Measurements from ENCODE around the gene HS3ST6. TPM values are rescaled to one million over a fixed set of nuclear protein-coding genes. Genes with fewer than 3 reads are reported as not detected.

Gene HS3ST6
- total RNA-seq, 1 experiment from 2014 or later = not detected

DNA sequence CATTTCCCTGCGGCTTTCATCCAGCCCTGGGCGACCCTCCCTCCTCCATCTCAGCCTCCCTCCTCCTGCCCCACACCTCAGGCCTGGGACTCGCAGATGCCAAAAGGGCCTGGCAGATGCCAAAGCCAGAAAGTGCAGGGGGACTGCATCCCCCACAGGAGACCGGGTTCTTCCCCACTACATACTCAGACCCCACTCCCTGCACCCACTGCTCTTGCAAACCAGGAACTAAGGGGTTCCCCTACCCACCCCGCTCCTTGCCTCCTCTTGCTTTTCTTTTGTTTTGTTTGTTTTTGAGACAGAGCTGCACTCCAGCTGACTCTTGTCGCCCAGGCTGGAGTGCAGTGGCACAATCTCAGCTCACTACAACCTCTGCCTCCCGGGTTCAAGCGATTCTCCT lies 3.2 kb downstream of the HS3ST6 start:
- DNase-seq (ENCODE audit: low read depth) = no peak
- in situ Hi-C loops (cut with HindIII; ENCODE audit: low pct_unique_long_range_greater_than_20kb, low sequenced_read_pairs) = no loop called here

- in situ Hi-C loops (cut with HindIII; ENCODE audit: low pct_unique_long_range_greater_than_20kb, low sequenced_read_pairs) = no loop called here
- no peak for DNase-seq (ENCODE audit: low read depth)
These were observed 4.1 kb downstream of the HS3ST6 start for GRCh38 chr16:1914084-1914608.

DNA sequence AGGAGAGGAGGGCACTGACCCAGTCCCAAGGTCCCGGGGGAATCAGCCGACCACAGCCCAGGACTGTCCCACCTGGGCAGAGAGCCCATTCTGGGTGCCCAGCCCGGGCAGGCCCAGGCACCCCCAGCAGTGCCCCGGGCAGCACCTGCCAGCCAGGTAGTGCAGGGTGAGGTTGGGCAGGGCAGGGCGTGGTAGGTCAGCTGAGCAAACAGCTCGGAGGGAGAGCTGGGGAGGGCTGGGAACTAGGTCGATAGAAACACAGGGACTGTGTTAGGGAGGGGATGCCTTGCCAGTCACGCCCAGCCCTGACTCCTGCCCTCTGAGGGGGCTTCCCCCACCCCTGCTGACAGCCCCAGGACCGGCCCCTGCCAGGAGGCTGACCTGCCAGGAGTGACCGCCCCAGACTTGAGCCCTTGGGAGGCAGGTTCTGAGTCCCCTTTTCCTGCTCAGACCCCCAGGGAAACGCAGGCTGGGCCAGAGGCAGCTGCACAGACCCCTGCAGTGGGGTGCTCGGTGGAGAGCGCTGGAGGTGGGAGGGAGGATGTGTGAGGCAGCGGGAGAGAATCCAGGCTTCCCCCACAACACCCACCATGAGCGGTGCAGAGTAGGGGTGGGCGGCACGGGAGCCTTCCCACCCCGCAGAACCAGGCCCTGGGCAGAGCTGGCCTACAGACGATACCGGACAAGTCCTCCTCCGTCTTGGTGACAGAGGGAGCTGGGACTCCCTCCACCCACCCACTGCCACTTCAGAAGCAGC lies 4.7 kb downstream of the HS3ST6 start:
- no peak for DNase-seq (ENCODE audit: low read depth)
- in situ Hi-C loops (cut with HindIII; ENCODE audit: low pct_unique_long_range_greater_than_20kb, low sequenced_read_pairs) = no loop called here

GRCh38 chr16:1912215-1912543 lies 6.0 kb downstream of the HS3ST6 start:
- in situ Hi-C loops (cut with HindIII; ENCODE audit: low pct_unique_long_range_greater_than_20kb, low sequenced_read_pairs) = no loop called here
- DNase-seq (ENCODE audit: low read depth) = no peak

DNA sequence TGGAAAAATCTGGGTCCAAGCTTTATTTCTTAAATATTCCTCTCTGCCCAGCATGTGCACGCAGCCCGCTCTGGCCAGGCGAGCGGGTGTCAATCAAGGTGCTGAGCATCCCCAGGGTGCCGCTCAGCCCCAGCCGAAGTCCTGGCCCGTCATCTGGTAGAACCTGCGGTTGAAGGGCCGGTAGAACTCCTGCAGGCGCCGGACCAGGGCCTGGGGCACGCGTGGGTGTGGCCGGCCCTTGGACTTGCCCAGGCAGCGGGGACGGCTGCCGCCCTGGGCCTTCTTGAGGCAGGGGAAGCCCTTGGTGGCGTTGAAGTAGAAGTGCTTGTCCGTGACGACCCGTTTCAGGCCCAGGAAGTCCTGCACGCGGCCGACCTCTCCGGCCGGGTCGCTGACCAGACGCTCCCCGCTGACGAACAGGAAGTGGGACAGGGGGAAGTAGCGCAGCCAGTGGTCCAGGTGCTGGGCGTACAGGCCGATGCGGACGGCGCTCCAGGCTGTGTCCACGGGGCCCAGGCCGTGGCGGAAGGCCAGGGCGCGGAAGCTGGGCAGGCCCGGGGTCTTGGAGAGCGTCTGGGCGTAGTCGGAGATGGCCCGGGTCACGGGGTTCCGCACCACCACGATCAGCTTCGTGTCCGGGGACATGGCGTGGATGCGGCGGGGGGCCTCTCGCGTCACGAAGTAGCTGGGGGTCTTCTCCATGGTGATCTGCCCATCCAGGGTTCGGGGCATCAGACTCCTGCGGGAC lies 6.6 kb downstream of the HS3ST6 start:
- DNase-seq (ENCODE audit: low read depth) = no peak
- in situ Hi-C loops (cut with HindIII; ENCODE audit: low pct_unique_long_range_greater_than_20kb, low sequenced_read_pairs) = no loop called here

DNA sequence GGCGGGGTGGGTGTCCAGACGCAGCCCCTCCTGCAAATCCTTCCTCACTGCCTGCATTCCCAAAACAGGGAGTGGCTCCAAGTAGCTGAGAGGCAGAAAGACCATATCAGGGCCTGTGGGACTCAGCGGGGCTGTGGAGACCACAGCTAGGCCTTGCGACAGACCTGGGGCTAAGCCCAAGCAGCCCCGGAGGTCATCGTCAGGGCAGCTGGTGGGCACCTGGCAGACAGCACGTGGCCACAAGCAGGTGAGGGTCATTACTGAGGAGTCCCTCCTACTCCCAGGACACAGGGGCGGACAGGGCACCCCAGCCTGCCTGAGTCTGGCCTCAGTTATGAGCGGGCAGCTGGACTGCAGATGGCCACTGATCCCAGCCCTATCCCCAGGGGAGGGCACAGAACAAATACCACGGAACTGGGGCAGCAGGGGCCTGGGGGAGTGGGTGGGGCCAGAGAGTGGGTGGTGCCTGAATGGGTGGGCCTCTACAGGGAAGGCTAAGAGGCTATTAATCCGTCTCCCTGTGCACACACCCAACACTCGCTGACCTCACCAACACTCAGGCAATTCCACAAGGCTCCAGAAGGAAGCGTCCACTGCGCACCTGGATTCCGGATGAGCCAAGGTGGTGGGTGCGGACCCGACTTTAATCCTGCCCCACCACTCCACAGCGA lies 8.5 kb downstream of the HS3ST6 start:
- in situ Hi-C loops (cut with HindIII; ENCODE audit: low pct_unique_long_range_greater_than_20kb, low sequenced_read_pairs) = no loop called here
- no peak for DNase-seq (ENCODE audit: low read depth)

DNA sequence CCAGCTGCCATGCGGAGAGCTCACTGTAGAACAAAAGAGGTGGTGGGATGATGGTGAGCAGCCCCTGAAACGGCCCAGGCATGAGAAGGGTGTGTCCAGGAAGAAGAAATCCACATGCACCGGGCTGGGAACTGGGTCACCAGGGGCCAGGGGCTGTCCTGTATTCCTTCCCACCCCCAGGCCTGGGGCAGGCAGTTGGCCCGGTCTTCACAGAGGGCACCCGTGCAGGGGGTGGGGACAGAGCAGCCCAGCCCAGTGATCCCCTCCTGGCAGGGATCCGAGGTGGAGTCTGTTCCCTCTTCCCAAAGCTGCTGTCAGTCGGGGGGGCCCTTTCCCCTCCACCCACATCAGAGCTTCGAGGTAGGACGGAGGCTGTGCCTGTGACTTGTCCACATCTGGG lies 9.2 kb downstream of the HS3ST6 start:
- in situ Hi-C loops (cut with HindIII; ENCODE audit: low pct_unique_long_range_greater_than_20kb, low sequenced_read_pairs) = no loop called here
- DNase-seq (ENCODE audit: low read depth) = no peak

- no peak for DNase-seq (ENCODE audit: low read depth)
- in situ Hi-C loops (cut with HindIII; ENCODE audit: low pct_unique_long_range_greater_than_20kb, low sequenced_read_pairs) = no loop called here
These were observed 10.0 kb downstream of the HS3ST6 start for GRCh38 chr16:1908184-1908583.

- in situ Hi-C loops (cut with HindIII; ENCODE audit: low pct_unique_long_range_greater_than_20kb, low sequenced_read_pairs) = no loop called here
- DNase-seq (ENCODE audit: low read depth) = no peak
These were observed 10.9 kb downstream of the HS3ST6 start for GRCh38 chr16:1907226-1907860.

DNA sequence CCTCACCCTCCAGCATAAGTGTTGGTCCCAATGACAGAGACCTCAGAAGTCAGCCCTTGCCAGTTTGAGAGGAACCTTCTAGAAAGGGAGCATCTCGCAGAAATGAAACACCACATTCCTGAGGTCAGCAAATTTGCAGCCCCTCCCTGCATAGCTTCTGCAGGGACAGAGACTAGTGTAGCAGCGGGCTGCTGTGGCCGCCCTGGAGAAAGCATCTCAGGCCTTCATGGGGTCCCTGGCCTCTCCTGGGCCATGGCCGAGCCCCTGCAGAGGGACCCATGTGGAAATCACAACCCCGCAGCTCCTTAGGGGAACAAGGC lies 11.4 kb downstream of the HS3ST6 start:
- DNase-seq (ENCODE audit: low read depth) = no peak
- in situ Hi-C loops (cut with HindIII; ENCODE audit: low pct_unique_long_range_greater_than_20kb, low sequenced_read_pairs) = no loop called here

DNA sequence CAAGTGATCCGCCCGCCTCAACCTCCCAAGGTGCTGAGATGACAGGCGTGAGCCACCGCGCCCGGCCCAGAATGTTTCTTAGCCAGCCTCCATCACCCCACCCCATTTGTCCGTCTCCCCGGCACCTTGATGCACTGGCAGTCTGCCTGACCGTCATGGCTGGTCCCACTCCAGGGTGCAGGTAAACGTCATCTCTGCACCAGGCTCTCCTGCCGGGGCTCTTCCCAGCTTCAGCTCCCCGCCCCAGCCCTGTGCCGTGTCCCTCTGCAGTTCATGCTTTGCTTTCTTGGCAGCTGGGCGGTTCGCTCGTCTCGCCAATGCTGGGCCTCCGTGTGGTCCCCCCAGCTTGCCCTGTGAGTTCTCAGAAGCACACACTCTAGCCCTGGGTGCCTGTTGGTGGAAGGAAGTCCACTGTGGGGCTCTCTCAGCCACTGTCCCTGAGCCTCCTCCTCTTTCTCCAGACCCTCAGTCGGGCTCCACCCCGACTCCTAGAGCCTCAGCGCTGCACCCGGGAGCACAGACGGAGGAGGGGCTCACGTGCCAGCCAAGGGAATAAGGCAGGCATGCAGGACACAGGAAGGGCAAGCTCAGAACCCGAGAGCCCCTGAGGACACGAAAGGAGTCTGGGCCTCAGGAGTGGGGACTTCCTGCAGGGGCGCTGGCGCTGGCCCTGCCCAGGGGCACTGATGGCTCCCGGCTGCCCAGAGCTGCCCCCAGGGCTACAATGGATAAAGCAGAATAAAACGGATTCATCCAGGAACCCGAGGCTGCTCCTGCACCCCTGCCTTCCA lies 12.0 kb downstream of the HS3ST6 start:
- in situ Hi-C loops (cut with HindIII; ENCODE audit: low pct_unique_long_range_greater_than_20kb, low sequenced_read_pairs) = no loop called here

GRCh38 chr16:1903845-1904840 lies 14.1 kb downstream of the HS3ST6 start:
- in situ Hi-C loops (cut with HindIII; ENCODE audit: low pct_unique_long_range_greater_than_20kb, low sequenced_read_pairs) = no loop called here
- no peak for DNase-seq (ENCODE audit: low read depth)

More for the DNA sequence above, 12.0 kb downstream of the HS3ST6 start:
- DNase-seq (ENCODE audit: low read depth) = no peak

DNA sequence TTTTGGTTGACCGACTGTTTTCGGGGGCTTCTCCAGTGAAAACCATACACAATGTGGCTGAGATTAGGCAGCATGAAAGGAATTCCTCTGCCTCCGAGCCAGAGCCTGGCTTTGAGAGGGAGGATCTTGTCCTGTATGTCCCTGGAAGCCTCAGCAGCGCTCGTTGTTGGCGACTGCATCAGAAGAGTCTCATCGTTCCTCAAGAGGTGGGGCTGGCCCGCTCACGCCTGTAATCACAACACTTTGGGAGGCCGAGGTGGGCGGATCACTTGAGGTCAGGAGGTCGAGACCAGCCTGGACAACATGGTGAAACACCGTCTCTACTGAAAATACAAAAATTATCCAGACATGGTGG lies 15.0 kb downstream of the HS3ST6 start:
- DNase-seq (ENCODE audit: low read depth) = no peak
- in situ Hi-C loops (cut with HindIII; ENCODE audit: low pct_unique_long_range_greater_than_20kb, low sequenced_read_pairs) = no loop called here

DNA sequence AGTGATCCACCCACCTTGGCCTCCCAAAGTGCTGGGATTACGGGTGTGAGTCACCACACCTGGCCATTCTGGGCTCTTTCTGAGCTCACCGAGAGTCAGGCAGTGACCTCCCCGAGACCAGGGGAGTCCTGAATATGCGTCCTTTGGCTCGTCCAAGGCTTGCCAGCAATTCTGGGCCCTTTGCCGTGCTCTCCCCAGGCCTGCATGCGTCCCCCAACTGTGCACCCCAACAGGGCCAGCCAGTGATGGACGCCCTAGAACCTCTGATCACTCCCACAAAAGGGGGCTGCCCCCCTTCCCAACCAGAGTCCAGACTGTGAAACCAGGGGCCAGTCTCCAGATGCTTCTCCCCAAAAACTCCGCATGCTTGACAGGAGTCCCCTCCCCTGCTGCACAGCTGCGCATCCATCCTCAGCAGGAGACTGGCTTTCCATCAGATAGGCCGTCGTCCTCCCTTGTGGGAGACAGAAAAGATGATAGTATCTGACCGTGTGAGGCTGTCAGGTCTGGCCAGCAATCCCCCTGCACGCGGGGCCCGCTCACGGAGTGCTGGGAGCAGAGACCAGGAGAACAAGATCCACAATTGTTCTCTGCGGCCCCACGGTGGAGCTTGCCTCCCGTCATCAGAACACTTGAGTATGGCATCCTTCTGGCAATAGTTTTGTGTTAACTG lies 15.5 kb downstream of the HS3ST6 start:
- DNase-seq (ENCODE audit: low read depth) = no peak
- in situ Hi-C loops (cut with HindIII; ENCODE audit: low pct_unique_long_range_greater_than_20kb, low sequenced_read_pairs) = no loop called here

DNA sequence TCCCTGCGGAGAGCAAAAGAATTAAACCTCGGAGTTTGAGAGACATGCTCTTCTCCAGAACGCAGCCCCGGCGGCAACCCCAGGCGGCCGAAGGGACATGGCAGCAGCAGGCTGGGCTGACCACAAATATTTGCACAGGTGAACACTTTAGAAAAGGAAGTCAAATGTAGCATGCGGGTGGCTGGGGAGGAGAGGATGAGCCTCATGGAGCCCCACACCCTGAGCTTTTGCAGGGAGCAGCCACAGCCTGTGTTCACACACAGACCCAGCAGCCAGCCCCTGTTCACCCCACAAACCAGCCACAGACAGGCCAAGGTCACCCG lies 17.8 kb downstream of the HS3ST6 start:
- no peak for DNase-seq (ENCODE audit: low read depth)
- in situ Hi-C loops (cut with HindIII; ENCODE audit: low pct_unique_long_range_greater_than_20kb, low sequenced_read_pairs) = no loop called here

DNA sequence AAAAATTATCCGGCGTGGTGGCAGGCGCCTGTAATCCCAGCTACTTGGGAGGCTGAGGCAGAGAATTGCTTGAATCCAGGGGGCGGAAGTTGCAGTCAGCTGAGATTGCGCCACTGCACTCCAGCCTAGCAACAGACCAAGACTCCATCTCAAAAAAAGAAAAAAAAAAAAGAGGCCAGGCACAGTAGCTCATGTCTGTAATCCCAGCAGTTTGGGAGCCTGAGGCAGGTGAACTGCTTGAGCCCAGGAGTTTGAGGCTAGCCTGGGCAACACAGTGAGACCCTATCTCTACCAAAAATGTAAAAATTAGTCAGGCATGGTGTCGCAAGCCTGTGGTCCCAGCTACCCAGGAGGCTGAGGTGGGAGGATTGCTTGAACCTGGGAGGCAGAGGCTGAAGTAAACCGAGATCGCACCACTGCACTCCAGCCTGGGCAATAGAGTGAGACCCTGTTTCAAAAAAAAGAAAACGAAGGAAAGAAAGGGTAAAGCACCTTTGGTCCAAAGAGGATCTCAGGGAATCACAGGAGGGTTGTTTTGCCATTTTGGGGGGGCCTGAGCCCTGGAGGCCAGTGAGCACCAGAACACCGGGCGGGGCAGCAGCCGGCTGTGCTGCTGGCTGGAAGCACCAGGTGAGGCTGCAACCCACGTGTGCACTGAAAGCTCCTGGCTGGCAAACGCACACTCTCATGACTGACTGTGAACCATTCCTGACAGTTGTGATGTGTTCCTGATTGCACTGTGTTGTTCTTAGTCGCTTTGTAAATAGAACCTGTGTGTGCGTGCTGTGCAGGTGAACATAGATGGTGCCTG lies 18.4 kb downstream of the HS3ST6 start:
- no peak for DNase-seq (ENCODE audit: low read depth)
- in situ Hi-C loops (cut with HindIII; ENCODE audit: low pct_unique_long_range_greater_than_20kb, low sequenced_read_pairs) = no loop called here
